ENCODE data around the gene HSPG2.

The HSPG2 gene

GRCh38 chr1:21938732-21939538 lies 1.8 kb upstream of the HSPG2 start:
- TF ChIP-seq SPI1 (IDR thresholded peaks at IDR 0.05; ENCODE audit: low read depth, low read length) (no peak), POLR2A (IDR thresholded peaks at IDR 0.05; ENCODE audit: low read depth, low read length) (no peak), PAX5 (IDR thresholded peaks at IDR 0.05; ENCODE audit: insufficient read depth, low read length, severe bottlenecking) (no peak), POU2F2 (IDR thresholded peaks at IDR 0.05; ENCODE audit: low read depth, low read length) (no peak), POLR2AphosphoS5 (IDR thresholded peaks at IDR 0.05; ENCODE audit: low read depth, low read length) (no peak), TAF1 (IDR thresholded peaks at IDR 0.05; ENCODE audit: low read depth, low read length) (no peak)
- no peak for FAIRE-seq

GRCh38 chr1:21937372-21938121 lies 437 bp upstream of the HSPG2 start:
- FAIRE-seq = peak; percentile 16
- TF ChIP-seq PAX5 (IDR thresholded peaks at IDR 0.05; ENCODE audit: insufficient read depth, low read length, severe bottlenecking) (no peak), SPI1 (IDR thresholded peaks at IDR 0.05; ENCODE audit: low read depth, low read length) (no peak), POU2F2 (IDR thresholded peaks at IDR 0.05; ENCODE audit: low read depth, low read length) (no peak), TAF1 (IDR thresholded peaks at IDR 0.05; ENCODE audit: low read depth, low read length) (no peak), POLR2AphosphoS5 (IDR thresholded peaks at IDR 0.05; ENCODE audit: low read depth, low read length) (no peak), POLR2A (IDR thresholded peaks at IDR 0.05; ENCODE audit: low read depth, low read length) (no peak)
- peak; percentile 85 for DNase-seq (ENCODE audit: insufficient read length, low spot score)

More at GRCh38 chr1:21938732-21939538, 1.8 kb upstream of the HSPG2 start:
- DNase-seq (ENCODE audit: insufficient read length, low spot score) = no peak

- TF ChIP-seq SPI1 (IDR thresholded peaks at IDR 0.05; ENCODE audit: low read depth, low read length) (no peak), POLR2AphosphoS5 (IDR thresholded peaks at IDR 0.05; ENCODE audit: low read depth, low read length) (no peak), TAF1 (IDR thresholded peaks at IDR 0.05; ENCODE audit: low read depth, low read length) (no peak)
- FAIRE-seq (no peak), DNase-seq (ENCODE audit: insufficient read length, low spot score) (no peak)
Measured at GRCh38 chr1:21936366-21937031, 611 bp downstream of the HSPG2 start.

DNA sequence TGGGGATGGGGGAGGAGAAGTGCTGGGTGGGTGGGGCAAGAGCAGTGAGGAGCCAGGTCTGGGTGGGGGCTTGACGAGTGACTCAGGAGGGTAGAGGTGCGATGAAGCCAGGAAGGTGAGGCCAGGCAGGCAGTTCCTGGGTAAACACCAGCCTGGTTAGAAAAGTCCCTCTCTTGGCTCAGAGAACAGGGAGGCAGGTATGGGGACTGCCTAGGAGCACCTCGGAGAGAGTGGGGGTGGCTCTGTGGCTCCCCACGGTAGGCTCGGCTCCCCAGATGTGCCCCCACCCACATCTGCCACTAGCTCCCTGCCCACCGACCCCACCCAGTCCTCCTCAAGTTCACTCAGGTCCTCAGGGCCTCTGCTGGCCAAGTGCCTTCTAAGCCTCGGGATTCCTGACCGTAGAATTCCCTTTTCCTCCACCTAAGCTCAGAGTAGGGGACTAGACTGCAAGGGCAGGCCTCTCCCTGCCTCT lies 1.2 kb downstream of the HSPG2 start:
- TF ChIP-seq PAX5 (IDR thresholded peaks at IDR 0.05; ENCODE audit: insufficient read depth, low read length, severe bottlenecking) (no peak), SPI1 (IDR thresholded peaks at IDR 0.05; ENCODE audit: low read depth, low read length) (no peak), POLR2A (IDR thresholded peaks at IDR 0.05; ENCODE audit: low read depth, low read length) (no peak), POLR2AphosphoS5 (IDR thresholded peaks at IDR 0.05; ENCODE audit: low read depth, low read length) (no peak), TAF1 (IDR thresholded peaks at IDR 0.05; ENCODE audit: low read depth, low read length) (no peak), POU2F2 (IDR thresholded peaks at IDR 0.05; ENCODE audit: low read depth, low read length) (no peak)
- FAIRE-seq (no peak), DNase-seq (ENCODE audit: insufficient read length, low spot score) (no peak)

DNA sequence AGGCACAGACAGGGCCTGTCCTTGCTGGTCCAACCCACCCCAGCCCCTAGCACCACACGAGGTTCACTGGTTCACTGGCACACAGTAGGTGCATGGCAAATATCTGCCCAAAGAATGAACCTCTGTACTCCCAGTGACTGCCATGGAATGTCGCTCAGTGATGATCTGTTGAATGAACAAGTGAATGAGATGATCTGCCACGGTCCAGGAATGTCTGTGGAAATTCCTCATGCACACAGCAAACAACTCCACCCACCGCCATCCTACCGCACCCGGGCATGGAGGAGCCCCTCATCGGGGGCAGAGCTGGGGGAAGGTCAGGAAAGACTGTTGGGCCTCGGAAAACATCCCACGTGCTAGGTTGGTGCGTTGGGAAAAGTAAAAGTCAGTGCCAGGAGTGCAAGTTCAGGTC lies 1.7 kb downstream of the HSPG2 start:
- FAIRE-seq (no peak), DNase-seq (ENCODE audit: insufficient read length, low spot score) (no peak)

DNA sequence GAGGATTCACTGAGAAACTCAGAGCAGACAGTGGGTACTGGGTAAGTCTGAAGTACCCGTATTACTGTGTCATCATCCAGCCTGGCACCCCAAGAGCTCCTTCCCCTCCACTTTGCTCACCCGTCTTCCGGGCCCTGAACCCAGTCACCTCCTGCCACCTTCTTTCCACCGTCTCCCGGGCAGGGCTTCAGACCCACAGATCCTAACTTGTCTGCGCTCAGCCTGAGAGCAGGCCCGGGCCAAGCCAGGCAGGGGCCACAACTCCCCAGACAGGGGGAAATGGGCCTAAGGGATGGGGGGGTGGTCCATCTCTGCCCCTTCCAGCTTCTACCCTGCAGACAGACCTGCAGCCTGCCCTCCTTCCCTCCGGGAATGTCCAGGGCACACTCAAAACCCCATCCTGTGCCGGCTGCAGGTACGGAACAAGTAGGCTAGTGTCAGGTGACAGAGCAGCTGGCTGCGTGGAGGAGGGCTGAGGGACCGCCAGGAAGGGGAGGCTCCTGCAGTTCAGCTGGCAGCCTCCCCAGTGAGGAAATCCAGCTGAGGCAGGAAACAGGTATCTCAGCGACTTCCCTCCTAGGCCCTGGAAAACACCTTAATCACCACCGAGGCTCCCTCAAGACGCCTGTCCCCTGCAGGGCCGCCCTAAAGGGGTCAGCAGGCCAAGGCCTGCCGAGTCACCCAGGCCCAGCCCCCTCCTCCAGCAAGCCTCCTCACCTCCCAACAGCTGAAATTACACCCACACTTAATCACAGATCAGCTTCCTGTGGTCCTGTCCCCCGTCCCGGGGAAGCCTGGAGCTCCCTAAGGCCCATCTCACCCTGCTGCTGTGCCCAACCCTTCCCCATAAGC lies 3.5 kb downstream of the HSPG2 start:
- TF ChIP-seq POLR2AphosphoS5 (IDR thresholded peaks at IDR 0.05; ENCODE audit: low read depth, low read length) (no peak), TAF1 (IDR thresholded peaks at IDR 0.05; ENCODE audit: low read depth, low read length) (no peak), PAX5 (IDR thresholded peaks at IDR 0.05; ENCODE audit: insufficient read depth, low read length, severe bottlenecking) (no peak), POLR2A (IDR thresholded peaks at IDR 0.05; ENCODE audit: low read depth, low read length) (no peak), POU2F2 (IDR thresholded peaks at IDR 0.05; ENCODE audit: low read depth, low read length) (no peak), SPI1 (IDR thresholded peaks at IDR 0.05; ENCODE audit: low read depth, low read length) (no peak)
- FAIRE-seq = no peak
- DNase-seq (ENCODE audit: insufficient read length, low spot score) = no peak

More for the DNA sequence above, 1.7 kb downstream of the HSPG2 start:
- TF ChIP-seq POLR2AphosphoS5 (IDR thresholded peaks at IDR 0.05; ENCODE audit: low read depth, low read length) (no peak), SPI1 (IDR thresholded peaks at IDR 0.05; ENCODE audit: low read depth, low read length) (no peak), POLR2A (IDR thresholded peaks at IDR 0.05; ENCODE audit: low read depth, low read length) (no peak), TAF1 (IDR thresholded peaks at IDR 0.05; ENCODE audit: low read depth, low read length) (no peak), POU2F2 (IDR thresholded peaks at IDR 0.05; ENCODE audit: low read depth, low read length) (no peak), PAX5 (IDR thresholded peaks at IDR 0.05; ENCODE audit: insufficient read depth, low read length, severe bottlenecking) (no peak)

GRCh38 chr1:21932127-21932526 lies 5.0 kb downstream of the HSPG2 start:
- FAIRE-seq = no peak
- no peak for DNase-seq (ENCODE audit: insufficient read length, low spot score)
- TF ChIP-seq PAX5 (IDR thresholded peaks at IDR 0.05; ENCODE audit: insufficient read depth, low read length, severe bottlenecking) = no peak
- no peak for TF ChIP-seq POLR2A (IDR thresholded peaks at IDR 0.05; ENCODE audit: low read depth, low read length)
- no peak for TF ChIP-seq POLR2AphosphoS5 (IDR thresholded peaks at IDR 0.05; ENCODE audit: low read depth, low read length)
- no peak for TF ChIP-seq SPI1 (IDR thresholded peaks at IDR 0.05; ENCODE audit: low read depth, low read length)
- no peak for TF ChIP-seq TAF1 (IDR thresholded peaks at IDR 0.05; ENCODE audit: low read depth, low read length)
- TF ChIP-seq POU2F2 (IDR thresholded peaks at IDR 0.05; ENCODE audit: low read depth, low read length) = no peak

All from GM12891 (cell line).